Measurements from ENCODE around the gene AMPD1. TPM values are rescaled to one million over a fixed set of nuclear protein-coding genes. Genes with fewer than 3 reads are reported as not detected.

Gene AMPD1
- total RNA-seq, 8 experiments from 2014 or later: 0.08 to 0.28 TPM; not detected in 6

GRCh38 chr1:114668784-114669561, 26.4 kb downstream of the AMPD1 start:
- ATAC-seq (replicated peaks in 6 of 8): no peak
- H3K27ac ChIP-seq: no peak overlapping the region
- 26 to 100% (median 48%) methylated on average over 1 to 13 of the region's 13 CpGs for WGBS, 10 experiments
- peak overlapping the region; percentile 48 to 55 (median 49) for H3K4me3 ChIP-seq
- H3K4me1 ChIP-seq (replicated peaks in 1 of 2): peaks cover 0 to 4% of the 10 kb centered on the region in 2 donors
- in situ Hi-C loops (cut with MboI; ENCODE audit: low pct_unique_long_range_greater_than_20kb in 2 of 9, low sequenced_read_pairs in 9 of 9, unreplicated experiment in 9 of 9): no loop called here

- no peak overlapping the region for H3K27ac ChIP-seq
- peaks cover 0 to 4% of the 10 kb centered on the region in 2 donors for H3K4me1 ChIP-seq (replicated peaks in 1 of 2)
- in situ Hi-C loops (cut with MboI; ENCODE audit: low pct_unique_long_range_greater_than_20kb in 2 of 9, low sequenced_read_pairs in 9 of 9, unreplicated experiment in 9 of 9): no loop called here
- WGBS, 10 experiments: 68 to 100% (median 72%) methylated on average over 2 to 4 of the region's 4 CpGs; no CpG with 5 or more reads in 1 of the 10 experiments
- no peak overlapping the region for H3K4me3 ChIP-seq
- ATAC-seq (replicated peaks in 6 of 8): no peak
Observed at GRCh38 chr1:114668373-114668772, 27.0 kb downstream of the AMPD1 start.

GRCh38 chr1:114666954-114667353, 28.4 kb downstream of the AMPD1 start:
- ATAC-seq (replicated peaks in 6 of 8): no peak
- WGBS, 10 experiments: 42 to 87% (median 74%) methylated on average over 3 of the region's 3 CpGs
- in situ Hi-C loops (cut with MboI; ENCODE audit: low pct_unique_long_range_greater_than_20kb in 2 of 9, low sequenced_read_pairs in 9 of 9, unreplicated experiment in 9 of 9): no loop called here

GRCh38 chr1:114660238-114660637, 35.1 kb downstream of the AMPD1 start:
- Histone ChIP-seq H3K4me1 (replicated peaks in 1 of 2) (no peaks in the 10 kb centered on the region), H3K27ac (no peak overlapping the region), H3K4me3 (no peak overlapping the region)
- 17 to 80% (median 40%) methylated on average over 1 to 2 of the region's 2 CpGs; no CpG with 5 or more reads in 1 of the 10 experiments for WGBS, 10 experiments
- peak in 3 of 8 experiments; percentile 43 to 66 (median 55) for ATAC-seq (replicated peaks in 6 of 8)
- in situ Hi-C loops (cut with MboI; ENCODE audit: low pct_unique_long_range_greater_than_20kb in 2 of 9, low sequenced_read_pairs in 9 of 9, unreplicated experiment in 9 of 9): no loop called here

More at GRCh38 chr1:114666954-114667353, 28.4 kb downstream of the AMPD1 start:
- H3K27ac ChIP-seq: no peak overlapping the region
- peaks cover 0 to 4% of the 10 kb centered on the region in 2 donors for H3K4me1 ChIP-seq (replicated peaks in 1 of 2)
- no peak overlapping the region for H3K4me3 ChIP-seq

GRCh38 chr1:114651893-114652292, 43.5 kb downstream of the AMPD1 start:
- no peak overlapping the region for H3K27ac ChIP-seq
- H3K4me1 ChIP-seq (replicated peaks in 1 of 2): no peaks in the 10 kb centered on the region
- in situ Hi-C loops (cut with MboI; ENCODE audit: low pct_unique_long_range_greater_than_20kb in 2 of 9, low sequenced_read_pairs in 9 of 9, unreplicated experiment in 9 of 9): no loop called here
- 43 to 100% (median 81%) methylated on average over 1 to 2 of the region's 2 CpGs; no CpG with 5 or more reads in 3 of the 10 experiments for WGBS, 10 experiments
- no peak for ATAC-seq (replicated peaks in 6 of 8)
- no peak overlapping the region for H3K4me3 ChIP-seq

GRCh38 chr1:114648503-114648902, 46.8 kb downstream of the AMPD1 start:
- in situ Hi-C loops (cut with MboI; ENCODE audit: low pct_unique_long_range_greater_than_20kb in 2 of 9, low sequenced_read_pairs in 9 of 9, unreplicated experiment in 9 of 9): no loop called here
- no peak overlapping the region for H3K4me3 ChIP-seq
- H3K4me1 ChIP-seq (replicated peaks in 1 of 2): no peaks in the 10 kb centered on the region
- 95 to 100% (median 100%) methylated on average over 1 of the region's 1 CpG; no CpG with 5 or more reads in 1 of the 10 experiments for WGBS, 10 experiments
- ATAC-seq (replicated peaks in 6 of 8): no peak
- H3K27ac ChIP-seq: no peak overlapping the region

GRCh38 chr1:114641377-114641776, 54.0 kb downstream of the AMPD1 start:
- no peak for ATAC-seq (replicated peaks in 6 of 8)
- WGBS, 10 experiments: 62 to 100% (median 82%) methylated on average over 1 to 2 of the region's 2 CpGs; no CpG with 5 or more reads in 3 of the 10 experiments
- H3K4me1 ChIP-seq (replicated peaks in 1 of 2): no peaks in the 10 kb centered on the region
- in situ Hi-C loops (cut with MboI; ENCODE audit: low pct_unique_long_range_greater_than_20kb in 2 of 9, low sequenced_read_pairs in 9 of 9, unreplicated experiment in 9 of 9): no loop called here
- H3K4me3 ChIP-seq: no peak overlapping the region
- H3K27ac ChIP-seq: no peak overlapping the region

GRCh38 chr1:114638910-114639309, 56.4 kb downstream of the AMPD1 start:
- Histone ChIP-seq H3K4me3 (no peak overlapping the region), H3K4me1 (replicated peaks in 1 of 2) (no peaks in the 10 kb centered on the region), H3K27ac (no peak overlapping the region)
- ATAC-seq (replicated peaks in 6 of 8): peak in 2 of 8 experiments; percentile 55 to 63
- in situ Hi-C loops (cut with MboI; ENCODE audit: low pct_unique_long_range_greater_than_20kb in 2 of 9, low sequenced_read_pairs in 9 of 9, unreplicated experiment in 9 of 9): no loop called here
- 0 to 71% (median 58%) methylated on average over 1 to 3 of the region's 3 CpGs; no CpG with 5 or more reads in 2 of the 10 experiments for WGBS, 10 experiments

- in situ Hi-C loops (cut with MboI; ENCODE audit: low pct_unique_long_range_greater_than_20kb in 2 of 9, low sequenced_read_pairs in 9 of 9, unreplicated experiment in 9 of 9): no loop called here
- H3K4me3 ChIP-seq: no peak overlapping the region
- no peak overlapping the region for H3K27ac ChIP-seq
- no peak for ATAC-seq (replicated peaks in 6 of 8)
- no peaks in the 10 kb centered on the region for H3K4me1 ChIP-seq (replicated peaks in 1 of 2)
Observed at GRCh38 chr1:114632427-114632826, 62.9 kb downstream of the AMPD1 start.

GRCh38 chr1:114627107-114627506, 68.2 kb downstream of the AMPD1 start:
- no peak for ATAC-seq (replicated peaks in 6 of 8)
- H3K4me1 ChIP-seq (replicated peaks in 1 of 2): no peaks in the 10 kb centered on the region
- WGBS, 10 experiments: 0 to 33% (median 23%) methylated on average over 1 to 2 of the region's 2 CpGs; no CpG with 5 or more reads in 4 of the 10 experiments
- in situ Hi-C loops (cut with MboI; ENCODE audit: low pct_unique_long_range_greater_than_20kb in 2 of 9, low sequenced_read_pairs in 9 of 9, unreplicated experiment in 9 of 9): no loop called here
- H3K27ac ChIP-seq: no peak overlapping the region
- H3K4me3 ChIP-seq: no peak overlapping the region

- in situ Hi-C loops (cut with MboI; ENCODE audit: low pct_unique_long_range_greater_than_20kb in 2 of 9, low sequenced_read_pairs in 9 of 9, unreplicated experiment in 9 of 9): no loop called here
- H3K4me3 ChIP-seq: no peak overlapping the region
- H3K27ac ChIP-seq: no peak overlapping the region
- no peaks in the 10 kb centered on the region for H3K4me1 ChIP-seq (replicated peaks in 1 of 2)
- WGBS, 10 experiments: 60 to 93% (median 87%) methylated on average over 1 to 5 of the region's 5 CpGs
- ATAC-seq (replicated peaks in 6 of 8): no peak
Observed at GRCh38 chr1:114623364-114623763, 72.0 kb downstream of the AMPD1 start.
